Stimulated activated CD8-positive, alpha-beta memory T cell treated with anti-CD3 and anti-CD28 coated beads, Interleukin-2, amount 100 ng/mL, for 48 hours (primary cell): ENCODE data around the gene TULP4.
"Not testable (repeated sequence)": the region's sequence is repeated elsewhere in the genome, so short reads cannot be mapped to it uniquely, and the experiment has no call there.

Source experiments
- DNase-seq, 2 donors: peaks; one replicate each; pipeline ENCODE4 v3.0.0-alpha.2; 2020; ENCODE audit warnings: low read depth in 2 of 2

The TULP4 gene

DNA sequence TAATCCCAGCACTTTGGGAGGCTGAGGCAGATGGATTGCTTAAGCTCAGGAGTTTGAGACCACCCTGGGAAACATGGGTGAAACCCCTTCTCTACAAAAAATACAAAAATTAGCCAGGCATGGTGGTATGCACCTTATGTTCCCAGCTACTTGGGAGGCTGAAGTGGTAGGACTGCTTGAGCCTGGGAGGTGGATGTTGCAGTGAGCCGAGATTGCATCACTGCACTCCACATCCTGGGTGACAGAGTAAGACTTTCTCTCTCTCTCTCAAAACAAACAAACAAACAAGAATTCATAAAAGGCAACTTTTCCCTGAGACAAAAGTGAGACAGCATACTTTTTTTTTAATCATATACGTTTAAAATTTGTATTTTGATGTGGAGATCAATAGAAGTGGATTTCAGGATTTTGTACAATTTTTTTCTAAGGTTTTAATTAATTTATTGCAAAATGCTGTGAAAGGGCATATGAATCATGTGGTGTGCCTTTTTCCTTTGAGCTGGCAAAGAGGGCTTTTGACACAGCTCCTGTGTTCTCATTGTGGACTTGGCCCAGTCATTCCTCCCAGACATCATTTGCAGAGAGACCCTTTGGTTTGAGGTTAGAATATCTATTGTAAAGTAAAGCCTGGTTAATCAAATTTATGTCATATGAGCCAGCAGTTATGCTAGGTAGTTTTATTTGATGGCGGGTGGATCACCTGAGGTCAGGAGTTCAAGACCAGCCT is 77.1 kb downstream of the TULP4 start:
- DNase-seq, result no peak

DNA sequence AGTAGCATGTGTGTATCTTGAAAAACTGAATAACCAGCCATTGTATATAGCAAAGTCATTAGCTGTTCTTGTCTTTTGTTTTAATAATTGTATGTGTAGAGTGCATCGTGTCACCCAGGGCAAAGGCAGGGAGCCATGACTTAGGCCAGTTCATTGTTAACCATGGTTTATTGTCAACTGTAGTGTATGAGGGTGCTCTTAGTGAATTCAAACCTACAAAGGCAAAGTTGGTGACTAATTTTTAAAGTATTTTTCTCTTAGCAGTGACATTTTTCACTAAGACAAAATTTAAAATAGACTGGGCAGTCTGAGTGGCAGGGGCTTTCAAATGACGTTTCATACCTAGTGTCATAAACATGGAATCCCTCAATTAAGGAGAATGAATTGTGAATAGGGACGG is 79.0 kb downstream of the TULP4 start:
- DNase-seq, result no peak

DNA sequence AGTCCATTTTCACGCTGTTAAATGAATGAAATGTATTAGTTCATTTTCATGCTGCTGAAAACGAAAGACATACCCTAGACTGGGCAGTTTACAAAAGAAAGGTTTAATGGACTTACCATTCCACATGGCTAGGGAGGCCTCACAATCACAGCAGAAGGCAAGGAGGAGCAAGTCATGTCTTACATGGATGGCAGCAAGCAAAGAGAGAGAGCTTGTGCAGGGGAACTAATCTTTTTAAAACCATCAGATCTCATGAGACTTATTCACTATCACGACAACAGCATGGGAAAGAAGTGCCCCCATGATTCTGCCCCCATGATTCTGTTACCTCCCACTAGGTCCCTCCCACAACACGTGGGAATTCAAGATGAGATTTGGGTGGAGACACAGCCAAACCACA is 79.7 kb downstream of the TULP4 start:
- not testable (repeated sequence) for DNase-seq

DNA sequence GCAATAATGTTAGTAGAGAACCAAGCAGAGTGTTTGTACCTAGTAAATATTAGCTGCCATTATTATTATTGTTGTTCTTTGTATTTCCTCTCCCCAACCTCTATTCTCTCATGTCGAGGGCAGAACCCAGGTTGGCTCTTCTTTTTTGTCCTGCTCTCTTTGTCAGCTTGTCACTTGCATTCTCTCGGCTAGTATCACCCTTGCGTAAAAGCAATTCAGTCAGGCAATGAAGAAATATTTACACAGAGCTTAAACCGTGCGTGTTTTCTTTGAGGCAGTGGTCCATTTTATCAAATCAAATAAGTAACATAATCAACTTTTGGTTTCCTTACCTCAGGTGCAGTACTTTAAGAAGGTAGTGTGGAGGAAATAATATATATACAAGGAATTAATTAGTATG is 83.9 kb downstream of the TULP4 start:
- no peak for DNase-seq

DNA sequence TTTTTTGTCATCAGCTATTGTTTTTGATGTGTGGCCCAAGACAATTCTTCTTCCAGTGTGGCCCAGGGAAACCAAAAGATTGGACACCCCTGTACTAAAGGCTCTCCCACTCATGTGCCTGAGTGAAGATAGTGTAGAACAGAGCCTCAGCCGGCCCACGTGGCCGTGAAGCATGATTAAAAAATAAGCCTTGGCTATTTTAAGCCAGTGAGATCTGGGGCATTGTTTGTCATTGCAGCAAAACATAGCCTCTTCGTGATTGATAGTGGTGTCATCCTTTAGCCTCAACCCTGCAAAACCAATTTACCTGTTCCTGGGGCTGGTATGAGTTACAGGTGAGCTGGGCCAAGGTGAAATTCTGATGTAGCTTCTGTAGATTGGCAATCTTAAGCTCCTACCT is 85.3 kb downstream of the TULP4 start:
- no peak for DNase-seq

DNA sequence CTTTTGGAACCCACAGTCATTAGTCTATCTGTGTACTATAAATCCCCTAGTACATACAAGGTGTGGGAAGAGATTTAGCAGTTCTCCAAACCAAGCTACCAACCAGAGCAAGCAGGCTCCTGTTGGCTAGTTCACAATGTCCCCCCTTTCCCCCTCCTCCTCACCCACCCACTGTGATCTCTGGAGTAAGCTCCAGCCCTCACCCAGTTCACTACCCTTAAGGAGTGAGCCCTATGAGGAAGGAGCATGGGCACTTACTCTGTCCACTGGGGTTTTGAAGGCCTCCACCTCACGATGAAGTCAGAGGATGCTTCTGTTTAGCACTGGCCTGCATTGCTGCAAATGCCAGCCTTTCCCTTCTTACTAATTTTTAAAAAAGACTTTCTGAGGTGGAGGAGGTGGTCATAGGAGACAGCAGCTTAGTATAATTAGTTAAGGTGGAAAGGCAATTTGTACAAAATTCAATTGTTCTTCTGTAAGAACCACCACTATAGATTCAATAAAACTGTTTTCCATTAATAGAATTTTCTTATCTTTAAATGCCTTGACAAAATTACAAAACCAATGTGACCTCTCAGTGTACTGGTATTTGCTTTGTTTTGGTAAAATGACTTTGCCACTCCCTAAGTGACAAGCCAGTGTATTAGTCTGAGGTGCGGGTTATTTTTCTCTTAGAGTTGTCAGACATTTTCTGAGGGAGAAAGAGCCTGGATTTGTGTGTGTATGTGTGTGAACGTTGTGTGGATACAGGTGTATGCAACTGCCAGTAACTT is 86.2 kb downstream of the TULP4 start:
- no peak for DNase-seq

DNA sequence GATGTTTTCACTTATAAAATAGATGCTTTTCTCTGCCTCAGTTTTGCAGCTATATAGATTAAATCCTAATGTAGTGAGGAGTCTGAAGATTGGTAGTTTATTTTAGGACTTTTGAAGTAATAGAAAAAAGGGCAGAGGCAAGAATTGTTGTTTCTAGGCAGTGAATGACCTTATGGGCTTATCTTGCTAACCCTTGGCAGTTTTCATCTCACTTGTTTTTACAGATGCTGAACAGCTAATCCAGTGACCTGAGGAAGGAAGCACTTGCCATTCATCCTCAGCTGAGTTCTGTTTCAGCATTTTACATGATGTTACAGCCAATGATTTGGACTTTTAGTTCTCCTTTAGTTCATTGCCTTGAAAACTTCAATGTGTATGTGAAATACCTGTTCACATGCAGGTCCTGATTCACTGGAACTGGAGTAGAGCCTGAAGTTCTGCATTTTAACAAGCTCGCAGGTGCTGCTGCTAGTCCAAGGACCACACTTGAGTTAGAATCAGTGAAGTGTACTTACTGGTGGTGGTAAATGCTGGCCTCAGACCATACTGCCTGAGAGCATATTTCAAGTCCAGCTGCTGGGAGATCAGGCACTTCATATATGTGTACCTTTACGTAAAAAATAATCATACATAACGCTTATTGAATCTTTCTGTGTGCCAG is 86.9 kb downstream of the TULP4 start:
- DNase-seq, result no peak

DNA sequence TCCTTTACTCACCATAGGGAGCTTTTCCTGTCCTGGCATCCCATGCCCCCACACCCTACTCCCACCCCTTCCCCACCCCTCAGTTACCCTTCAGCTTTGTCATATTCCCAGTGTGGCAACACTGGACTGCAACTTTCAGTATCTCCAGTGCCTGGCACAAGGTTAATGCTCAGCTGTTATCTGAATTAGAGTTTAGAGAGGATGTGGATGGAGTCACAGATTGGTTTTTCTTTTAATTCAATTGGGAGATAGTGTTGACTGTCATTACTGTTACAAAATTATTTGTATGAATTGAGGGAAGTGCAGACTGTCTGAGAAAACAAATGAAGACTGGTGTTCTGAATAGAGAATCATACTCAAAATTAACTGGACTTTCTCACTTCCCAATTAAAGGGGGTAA is 89.9 kb downstream of the TULP4 start:
- DNase-seq, result no peak

DNA sequence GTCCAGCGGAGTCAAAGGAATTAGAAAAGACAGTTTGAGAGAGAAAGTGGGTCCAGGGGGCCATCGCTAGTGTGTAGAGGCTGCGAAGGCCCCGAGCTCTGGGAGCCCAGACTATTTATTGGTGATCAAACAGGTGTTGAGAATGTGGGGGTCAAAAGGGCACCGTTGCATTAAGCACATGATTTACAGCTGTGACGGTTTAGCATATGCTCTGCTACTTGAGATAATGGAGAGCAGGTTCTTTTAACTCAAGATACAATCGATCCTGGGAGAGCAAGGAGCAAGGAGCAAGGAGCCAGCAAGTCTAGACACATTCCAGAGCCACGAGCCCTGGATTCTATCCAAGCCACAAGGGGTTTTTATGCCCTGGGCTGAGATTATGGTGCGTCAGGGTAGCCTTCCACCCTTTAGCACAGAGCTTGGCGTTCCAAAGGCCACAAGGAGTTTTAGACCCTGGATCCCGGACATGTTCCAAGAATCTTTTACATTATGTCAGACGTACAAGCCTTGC is 93.1 kb downstream of the TULP4 start:
- DNase-seq, result not testable (repeated sequence)

DNA sequence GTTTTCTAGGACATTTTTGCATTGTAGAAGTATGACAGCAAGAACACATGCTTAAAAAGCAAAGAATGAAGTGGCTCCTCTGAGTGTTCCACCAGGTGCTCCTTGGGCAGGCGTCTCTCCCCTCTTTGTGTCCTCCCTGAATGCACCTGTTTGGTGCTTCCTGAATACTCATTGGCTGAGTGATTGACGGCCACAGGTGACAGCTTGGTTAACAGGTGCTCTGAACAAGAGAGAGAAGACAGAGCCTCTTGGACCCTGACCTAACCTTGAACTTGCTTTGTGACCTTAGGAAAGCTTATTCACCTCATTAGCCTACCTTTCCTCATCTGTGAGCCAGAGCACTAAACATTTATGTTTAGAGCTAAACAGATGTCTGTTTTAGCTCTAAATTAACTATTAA is 93.7 kb downstream of the TULP4 start:
- no peak for DNase-seq

DNA sequence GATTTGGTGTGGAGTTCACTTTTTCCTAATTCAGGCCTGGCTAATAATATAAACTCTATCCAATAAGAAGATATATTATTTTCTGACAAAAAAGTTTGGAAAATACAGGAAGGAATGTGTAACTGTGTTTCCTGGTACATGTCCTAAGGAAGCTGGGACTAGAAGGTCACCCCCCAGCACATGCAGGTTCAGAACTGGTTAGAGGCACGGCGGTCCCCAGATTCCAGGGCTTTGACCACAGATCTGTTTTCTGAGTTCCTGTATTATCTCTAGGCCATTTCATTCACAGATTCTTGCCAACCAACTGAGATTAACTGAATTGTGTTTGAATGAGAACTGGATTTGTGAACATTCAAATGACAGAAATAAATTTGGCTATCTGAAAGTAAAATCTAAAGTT is 94.5 kb downstream of the TULP4 start:
- no peak for DNase-seq

DNA sequence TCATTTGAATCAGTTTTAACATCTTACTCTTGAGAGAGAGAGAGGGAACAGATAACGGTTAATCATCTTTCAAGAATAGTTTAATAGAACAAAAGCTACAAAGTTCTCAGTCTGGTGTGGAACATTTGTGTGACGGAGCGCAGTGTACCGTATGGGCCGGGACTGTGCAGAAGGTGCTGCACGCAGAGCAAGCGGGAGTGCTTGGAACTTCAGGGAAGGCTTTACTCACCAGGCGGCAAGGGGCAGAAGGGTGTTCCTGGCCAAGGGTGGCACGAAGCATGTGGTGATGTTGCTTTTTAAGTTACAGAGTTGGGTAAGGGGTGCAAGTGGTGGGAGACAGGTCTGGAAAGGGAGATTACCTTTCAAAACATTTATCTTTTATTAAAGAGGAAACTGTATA is 95.7 kb downstream of the TULP4 start:
- no peak for DNase-seq

DNA sequence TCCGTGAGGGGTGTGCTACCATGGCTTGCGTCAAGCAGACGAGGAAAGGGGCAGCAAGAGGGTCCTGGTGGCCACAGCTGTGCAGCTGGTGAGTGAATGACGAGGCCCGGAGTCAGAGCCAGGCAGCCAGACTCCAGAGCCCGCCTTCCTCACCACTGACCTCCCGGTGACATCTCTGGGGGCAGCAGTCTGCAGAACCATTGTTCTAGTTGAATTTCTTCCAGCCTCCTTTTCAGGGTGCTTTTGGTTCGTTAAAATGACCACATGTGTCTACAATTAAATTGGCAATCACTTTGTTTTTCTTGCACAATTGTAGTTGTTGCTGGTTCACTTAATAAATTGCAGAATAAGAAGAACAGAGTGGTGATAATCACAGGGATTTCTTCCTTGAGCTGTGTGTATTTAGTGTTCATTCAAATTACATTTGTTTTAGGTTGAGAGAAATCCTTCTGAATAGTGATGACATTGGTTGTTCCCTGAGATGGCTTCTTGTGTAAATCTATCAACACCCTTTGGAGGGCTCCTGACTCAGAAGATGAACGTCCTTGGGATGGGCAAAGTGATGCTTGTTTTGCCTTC is 96.4 kb downstream of the TULP4 start:
- no peak for DNase-seq

DNA sequence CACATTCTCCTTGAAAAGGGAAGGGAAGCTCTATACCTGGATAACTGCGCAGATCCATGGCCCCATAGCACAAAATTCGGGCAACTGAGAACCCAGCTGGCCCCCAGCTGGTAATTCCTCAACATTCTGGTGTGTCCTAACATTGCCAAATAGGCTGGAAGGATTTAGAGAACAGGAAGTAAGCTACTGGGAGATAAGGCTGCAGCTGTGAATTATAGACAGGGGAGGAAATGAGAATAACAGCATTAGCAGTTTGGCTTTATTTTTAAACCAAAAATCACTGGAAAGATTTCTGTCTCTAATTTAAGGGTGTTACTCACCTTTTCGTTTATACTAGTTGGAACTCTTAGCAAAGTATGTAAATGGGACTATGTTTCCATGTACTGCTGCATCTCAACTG is 97.2 kb downstream of the TULP4 start:
- no peak for DNase-seq

DNA sequence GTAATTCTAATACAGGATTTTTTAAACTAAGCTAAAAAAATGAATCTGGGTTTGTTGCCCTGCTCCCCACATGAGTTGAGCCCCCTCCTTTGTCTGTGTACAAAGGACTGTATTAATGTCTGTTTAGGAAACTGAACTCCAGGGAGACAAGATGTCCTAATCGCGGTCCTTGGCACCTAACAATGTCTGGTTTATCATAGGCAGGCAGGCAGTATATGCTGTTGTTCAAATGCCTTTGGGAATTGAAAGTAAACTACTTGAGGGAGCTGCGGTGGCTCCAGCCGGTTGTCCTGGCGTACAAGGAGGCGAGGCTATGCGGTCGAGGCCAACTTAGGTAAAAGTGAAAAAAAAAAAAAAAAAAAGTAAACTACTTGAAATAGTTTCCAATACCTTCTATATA is 98.5 kb downstream of the TULP4 start:
- no peak for DNase-seq

DNA sequence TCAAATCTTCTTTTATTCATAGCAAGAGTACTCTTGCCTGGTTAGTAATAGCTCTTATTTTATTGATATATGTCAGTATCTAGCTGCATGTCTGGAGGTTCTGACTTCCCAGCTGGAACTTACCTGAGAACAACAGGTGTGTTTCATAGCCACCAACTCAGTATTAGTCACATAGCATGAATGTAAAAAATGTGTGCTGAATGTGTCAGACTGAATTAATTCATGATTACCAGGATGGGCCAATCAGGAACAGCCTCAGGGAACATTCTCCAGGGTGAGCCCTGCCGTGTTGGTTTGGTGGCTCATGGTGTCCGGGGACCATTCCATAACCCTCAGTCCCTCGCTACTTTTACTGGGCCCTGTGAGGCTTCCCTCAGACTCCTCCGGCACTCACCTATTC is 99.7 kb downstream of the TULP4 start:
- no peak for DNase-seq

DNA sequence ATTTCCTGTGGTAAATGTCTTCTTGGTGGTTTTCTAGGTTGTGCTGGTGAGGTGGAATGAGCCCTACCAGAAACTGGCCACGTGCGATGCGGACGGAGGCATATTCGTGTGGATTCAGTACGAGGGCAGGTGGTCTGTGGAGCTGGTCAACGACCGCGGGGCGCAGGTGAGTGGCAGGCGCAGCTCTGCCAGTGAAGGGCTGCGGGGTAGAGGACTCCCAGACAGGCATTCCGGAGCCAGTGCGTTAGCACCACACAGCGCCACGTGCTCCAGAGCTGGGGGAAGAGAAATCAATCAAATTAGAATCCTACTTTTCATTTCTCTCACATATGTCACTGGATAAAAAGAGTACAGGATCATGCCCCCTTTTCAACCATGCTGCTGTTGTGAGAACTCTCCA is 100.8 kb downstream of the TULP4 start:
- no peak for DNase-seq

DNA sequence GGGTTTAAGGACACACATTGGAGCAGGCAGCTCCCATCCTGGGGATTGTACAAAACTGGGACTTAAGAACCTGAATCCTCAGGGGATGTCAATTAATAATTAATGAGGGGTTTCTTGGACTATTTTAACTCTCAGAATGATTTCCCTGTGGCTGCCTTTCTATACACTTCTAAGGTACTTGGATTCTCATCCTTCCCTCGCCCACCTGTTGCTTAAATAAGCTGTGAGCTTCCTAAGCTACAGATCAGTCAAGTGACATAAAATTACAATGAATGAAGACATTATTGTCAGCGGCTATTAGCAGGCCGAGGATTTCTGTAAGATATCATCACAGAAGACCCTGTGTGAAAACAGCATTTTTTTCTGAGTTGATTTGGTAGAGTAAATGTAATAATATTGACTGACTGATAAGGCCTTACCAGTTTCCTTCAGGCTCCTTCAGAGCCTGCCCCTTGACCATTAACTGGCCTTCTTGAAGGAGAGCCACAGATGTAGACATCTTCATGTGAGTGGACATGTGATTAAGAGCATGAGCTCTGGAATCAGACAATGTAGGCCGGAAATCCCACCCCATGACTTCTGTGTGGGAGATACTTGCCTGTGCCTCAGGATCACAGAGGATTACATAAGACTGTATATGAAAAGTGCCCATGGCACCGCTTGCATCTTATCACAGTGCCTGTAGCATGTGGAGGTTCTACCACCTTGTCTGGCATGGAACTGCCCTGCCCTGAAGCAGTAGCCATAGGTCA is 101.7 kb downstream of the TULP4 start:
- no peak for DNase-seq

DNA sequence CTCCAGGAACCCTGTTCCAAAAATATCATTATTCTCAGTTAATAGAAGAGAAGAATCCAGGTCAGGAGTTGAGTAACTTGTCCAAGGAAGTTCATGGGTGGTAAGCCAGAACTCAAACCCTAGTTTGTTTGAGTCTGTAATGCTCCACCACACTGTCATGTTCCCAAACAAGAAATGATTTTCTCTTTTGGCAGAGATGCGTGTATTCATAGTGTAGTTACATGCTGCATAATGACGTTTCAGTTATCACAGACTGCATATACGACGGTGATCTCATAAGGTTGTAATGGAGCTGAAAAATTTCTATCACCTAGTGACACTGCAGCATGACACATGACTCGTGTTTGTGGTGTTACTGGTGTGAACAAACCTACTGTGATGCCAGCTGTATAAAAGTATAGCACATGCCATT is 102.6 kb downstream of the TULP4 start:
- no peak for DNase-seq

DNA sequence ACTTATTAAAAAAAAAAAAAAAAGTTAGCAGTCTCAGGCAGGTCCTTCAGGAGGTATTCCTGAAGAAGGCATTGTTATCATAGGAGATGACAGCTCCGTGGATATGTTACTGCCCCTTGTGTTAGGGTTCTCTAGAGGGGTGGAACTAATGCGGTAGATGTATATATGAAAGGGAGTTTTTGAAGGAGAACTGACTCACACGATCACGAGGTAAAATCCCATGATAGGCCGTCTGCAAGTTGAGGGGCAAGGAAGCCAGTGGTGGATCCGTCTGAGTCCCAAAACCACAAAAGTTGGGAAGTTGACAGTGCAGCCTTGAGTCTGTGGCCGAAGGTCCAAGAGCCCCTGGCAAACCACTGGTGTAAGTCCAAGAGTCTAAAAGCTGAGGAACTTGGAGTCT is 103.4 kb downstream of the TULP4 start:
- no peak for DNase-seq

DNA sequence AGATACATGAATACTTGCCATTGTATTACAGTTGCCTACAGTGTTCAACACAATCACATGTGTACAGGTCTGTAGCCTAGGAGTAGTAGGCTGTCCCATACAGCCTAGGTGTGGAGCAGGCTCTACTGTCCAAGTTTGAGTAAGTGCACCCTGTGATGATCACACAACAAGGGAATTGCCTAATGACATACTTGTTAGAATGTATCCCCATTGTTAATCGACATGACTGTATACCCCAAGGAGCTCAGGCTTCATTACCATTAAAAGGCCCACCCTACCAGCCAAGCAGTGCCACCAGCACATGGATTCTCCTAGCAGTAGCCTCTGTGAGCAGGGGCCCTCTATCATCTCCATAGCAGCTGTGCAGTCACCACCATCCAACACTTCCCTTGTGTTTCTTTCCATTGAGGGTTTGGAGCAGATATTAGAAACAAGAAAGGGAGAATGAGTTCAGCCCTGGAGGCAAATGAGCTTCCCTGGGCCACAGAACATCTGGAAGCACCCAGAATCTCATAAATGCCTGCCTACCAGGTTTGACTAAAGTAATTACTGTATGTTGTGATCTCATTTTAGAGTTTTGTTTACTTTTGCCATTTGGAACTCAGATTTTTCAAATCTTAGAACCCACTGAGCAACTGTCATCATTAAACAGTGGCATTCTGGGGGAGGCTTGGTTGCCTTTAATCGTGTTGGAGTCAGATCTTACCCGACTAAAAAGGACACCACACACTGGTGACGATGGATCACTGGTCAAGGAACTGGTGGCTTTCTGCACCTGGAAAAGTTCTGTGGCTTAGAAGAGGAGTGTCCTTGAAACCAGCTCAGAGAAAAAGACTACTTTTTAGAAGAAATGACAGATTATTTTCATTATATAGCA is 104.9 kb downstream of the TULP4 start:
- DNase-seq, result no peak
